Thyroid gland (tissue), 4 donors: ENCODE data around the gene FGGY. TPM values are rescaled to one million over a fixed set of nuclear protein-coding genes. Genes with fewer than 3 reads are reported as not detected.

ENCODE experiments used
- DNase-seq, 2 donors: peaks; one replicate each; pipeline ENCODE4 v3.0.0-alpha.2; 2019
- H3K27ac ChIP-seq, 3 donors: fragments of 200-600 bp; sonication (generic); 1 replicate in 2 of 3; 2 replicates in 1 of 3; pipeline ENCODE4 v1.5.1; 2016 to 2019; ENCODE audit warnings: mild to moderate bottlenecking in 1 of 3, moderate library complexity in 1 of 3
- H3K27me3 ChIP-seq: fragments of 200-600 bp; sonication (generic); one replicate; pipeline ENCODE4 v1.5.1; 2019
- H3K36me3 ChIP-seq, 2 donors: fragments of 200-600 bp; sonication (generic); one replicate each; pipeline ENCODE4 v1.5.1; 2016 to 2019
- H3K4me1 ChIP-seq, 2 donors: fragments of 200-600 bp; sonication (generic); one replicate each; pipeline ENCODE4 v1.5.1; 2017 to 2019
- H3K4me3 ChIP-seq, 3 donors: fragments of 200-600 bp; sonication (generic); replicated peaks in 1 of 3; 1 replicate in 2 of 3; 2 replicates in 1 of 3; pipeline ENCODE4 v1.5.1; 2016; ENCODE audit warnings: mild to moderate bottlenecking in 1 of 3
- H3K9me3 ChIP-seq: fragments of 200-600 bp; sonication (generic); one replicate; pipeline ENCODE4 v1.5.1; 2017
- CTCF ChIP-seq, 6 experiments: fragments of 200-600 bp in 3 of 6; fragments of 450-650 bp in 3 of 6; sonication (generic) in 3 of 6; IDR thresholded peaks; one replicate each; pipeline ENCODE4 v1.5.1; 2016 to 2019; ENCODE audit warnings: antibody characterized with exemption in 6 of 6, mild to moderate bottlenecking in 2 of 6, inconsistent platforms in 1 of 6, moderate library complexity in 1 of 6
- POLR2A ChIP-seq, 2 donors: fragments of 450-650 bp; IDR thresholded peaks; one replicate each; pipeline ENCODE4 v1.6.1; 2017; ENCODE audit warnings: antibody characterized with exemption in 2 of 2, mild to moderate bottlenecking in 2 of 2, moderate library complexity in 1 of 2
- WGBS, 2 donors: methylation state at CpG; one replicate each; pipeline ENCODE4 v1.1.5; 2017; 5-methylcytosine and 5-hydroxymethylcytosine counted together
- intact Hi-C: fragments of 100-400 bp; cut with DNase I; formaldehyde crosslinking; loops from one replicate; pipeline ENCODE4 v1.15.1; 2023
- total RNA-seq, 4 donors: library from RNA; depleted of rRNA; stranded (reverse); fragments of >200 nt; gene quantifications; one replicate each; pipeline ENCODE4 v1.2.3, GENCODE V29; 2016

The FGGY gene
- total RNA-seq, 4 donors from 2014 or later = 24.6 to 46.1 (median 36.4) TPM

GRCh38 chr1:59266180-59266926, 30.5 kb upstream of the FGGY start:
- TF ChIP-seq POLR2A (IDR thresholded peaks at IDR 0.05) = no peak
- TF ChIP-seq CTCF (IDR thresholded peaks at IDR 0.05) = no peak
- 77 to 85% methylated on average over 4 of the region's 4 CpGs for WGBS, 2 donors
- DNase-seq = no peak
- no peaks in the 10 kb centered on the region for H3K36me3 ChIP-seq
- intact Hi-C loops = no loop called here
- no peak overlapping the region for H3K4me3 ChIP-seq
- no peaks in the 10 kb centered on the region for H3K9me3 ChIP-seq
- H3K4me1 ChIP-seq = peaks cover 0 to 4% of the 10 kb centered on the region in 2 donors
- no peak overlapping the region for H3K27ac ChIP-seq
- no peaks in the 10 kb centered on the region for H3K27me3 ChIP-seq

- DNase-seq = no peak
- Histone ChIP-seq H3K4me3 (no peak overlapping the region), H3K27me3 (no peaks in the 10 kb centered on the region), H3K36me3 (no peaks in the 10 kb centered on the region), H3K27ac (no peak overlapping the region), H3K4me1 (no peaks in the 10 kb centered on the region), H3K9me3 (no peaks in the 10 kb centered on the region)
- intact Hi-C loops = no loop called here
- TF ChIP-seq POLR2A (IDR thresholded peaks at IDR 0.05) (no peak), CTCF (IDR thresholded peaks at IDR 0.05) (no peak)
Observed at GRCh38 chr1:59266927-59267293, 30.0 kb upstream of the FGGY start.

- H3K9me3 ChIP-seq = no peaks in the 10 kb centered on the region
- H3K4me1 ChIP-seq = peaks cover 7 to 9% of the 10 kb centered on the region in 2 donors
- H3K36me3 ChIP-seq = no peaks in the 10 kb centered on the region
- DNase-seq = no peak
- intact Hi-C loops = no loop called here
- TF ChIP-seq CTCF (IDR thresholded peaks at IDR 0.05) = no peak
- no peak for TF ChIP-seq POLR2A (IDR thresholded peaks at IDR 0.05)
- no peaks in the 10 kb centered on the region for H3K27me3 ChIP-seq
- no peak overlapping the region for H3K4me3 ChIP-seq
- WGBS, 2 donors = 93 to 94% methylated on average over 1 of the region's 1 CpG
- H3K27ac ChIP-seq = no peak overlapping the region
Observed at GRCh38 chr1:59268406-59268805, 28.5 kb upstream of the FGGY start.

- 93 to 96% methylated on average over 2 of the region's 2 CpGs for WGBS, 2 donors
- intact Hi-C loops = no loop called here
- Histone ChIP-seq H3K27ac (no peak overlapping the region), H3K36me3 (no peaks in the 10 kb centered on the region), H3K4me3 (no peak overlapping the region), H3K9me3 (no peaks in the 10 kb centered on the region), H3K4me1 (peaks cover 7 to 9% of the 10 kb centered on the region in 2 donors), H3K27me3 (no peaks in the 10 kb centered on the region)
- no peak for DNase-seq
- TF ChIP-seq CTCF (IDR thresholded peaks at IDR 0.05) (no peak), POLR2A (IDR thresholded peaks at IDR 0.05) (no peak)
Observed at GRCh38 chr1:59271561-59272260, 25.2 kb upstream of the FGGY start.

GRCh38 chr1:59272507-59272906, 24.4 kb upstream of the FGGY start:
- peak in 1 of 2 donors; percentile 10 for DNase-seq
- Histone ChIP-seq H3K36me3 (no peaks in the 10 kb centered on the region), H3K4me1 (peaks cover 7 to 9% of the 10 kb centered on the region in 2 donors), H3K9me3 (no peaks in the 10 kb centered on the region), H3K4me3 (no peak overlapping the region), H3K27ac (no peak overlapping the region), H3K27me3 (no peaks in the 10 kb centered on the region)
- TF ChIP-seq POLR2A (IDR thresholded peaks at IDR 0.05) (no peak), CTCF (IDR thresholded peaks at IDR 0.05) (no peak)
- intact Hi-C loops = no loop called here
- 85 to 89% methylated on average over 1 of the region's 1 CpG for WGBS, 2 donors
